NCI-H2227 (cell line): Measurements from ENCODE around the gene HOXD9.
A peak's percentile ranks its signal among the peaks of the same experiment; 100 is the strongest.

Source experiments
- DNase-seq: peaks from one replicate; lab custom pipeline; 2025; ENCODE audit not compliant: unreplicated experiment; lab: John Stamatoyannopoulos, UW

The HOXD9 gene

GRCh38 chr2:176137906-176138305 lies 15.4 kb downstream of the HOXD9 start:
- no peak for DNase-seq

GRCh38 chr2:176138526-176138922 lies 16.0 kb downstream of the HOXD9 start:
- no peak for DNase-seq

- DNase-seq, result no peak
These were observed 16.6 kb downstream of the HOXD9 start for GRCh38 chr2:176138923-176139660.

- no peak for DNase-seq
These were observed 17.4 kb downstream of the HOXD9 start for GRCh38 chr2:176139661-176140512.

GRCh38 chr2:176140513-176141317 lies 18.2 kb downstream of the HOXD9 start:
- peak; percentile 88 for DNase-seq

- no peak for DNase-seq
These were observed 19.8 kb downstream of the HOXD9 start for GRCh38 chr2:176142281-176142680.

GRCh38 chr2:176145085-176145969 lies 22.8 kb downstream of the HOXD9 start:
- DNase-seq, result no peak

- no peak for DNase-seq
These were observed 23.6 kb downstream of the HOXD9 start for GRCh38 chr2:176146101-176146500.

- DNase-seq, result no peak
These were observed 24.1 kb downstream of the HOXD9 start for GRCh38 chr2:176146645-176147044.

- DNase-seq, result no peak
These were observed 24.8 kb downstream of the HOXD9 start for GRCh38 chr2:176147210-176147799.

- DNase-seq, result no peak
These were observed 25.4 kb downstream of the HOXD9 start for GRCh38 chr2:176147800-176148496.

- no peak for DNase-seq
These were observed 26.4 kb downstream of the HOXD9 start for GRCh38 chr2:176148751-176149421.

GRCh38 chr2:176149481-176149938 lies 27.0 kb downstream of the HOXD9 start:
- DNase-seq, result no peak

GRCh38 chr2:176149939-176150583 lies 27.5 kb downstream of the HOXD9 start:
- DNase-seq, result no peak

GRCh38 chr2:176150584-176151441 lies 28.3 kb downstream of the HOXD9 start:
- no peak for DNase-seq

GRCh38 chr2:176151442-176152287 lies 29.1 kb downstream of the HOXD9 start, which contains the start of gene HOXD4:
Gene HOXD4 (plus strand): TSS chr2:176151550. CDS start chr2:176151634, 84 bp downstream.
- DNase-seq, result no peak
